Measurements from ENCODE around the gene TMCO4. TPM values are rescaled to one million over a fixed set of nuclear protein-coding genes. Genes with fewer than 3 reads are reported as not detected.

TMCO4 gene
- total and polyA plus RNA-seq, 11 donors = 6.3 to 14.3 (median 7.6) TPM

DNA sequence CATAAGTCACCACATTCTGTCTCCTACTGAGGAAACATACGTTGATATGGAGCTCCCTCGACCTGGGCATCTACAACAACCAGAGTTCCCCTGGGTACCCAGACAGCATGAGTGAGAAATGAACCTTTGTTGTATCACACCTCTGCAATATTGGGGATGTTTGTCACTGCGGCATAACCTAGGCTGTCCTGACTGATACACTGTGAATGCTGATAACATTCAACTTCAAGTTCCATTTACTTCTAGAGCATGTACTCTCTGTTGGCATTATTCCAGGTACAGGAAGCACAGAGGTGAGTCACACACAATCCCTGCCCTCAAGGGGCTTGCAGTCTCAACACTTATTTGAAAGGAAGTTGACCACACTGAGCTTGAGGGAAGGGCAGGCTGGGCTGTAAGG lies 69.5 kb downstream of the TMCO4 start:
- peaks cover 0 to 10% (median 0%) of the 10 kb centered on the region in 12 donors for H3K9me3 ChIP-seq
- no peaks in the 10 kb centered on the region for H3K27me3 ChIP-seq
- intact Hi-C loops (cut with DNase I) = no loop called here
- H3K36me3 ChIP-seq = peaks cover 0 to 38% (median 4%) of the 10 kb centered on the region in 9 donors
- WGBS, 4 donors = 98 to 100% (median 99%) methylated on average over 3 of the region's 3 CpGs
- peaks cover 0 to 8% (median 2%) of the 10 kb centered on the region in 12 donors for H3K4me1 ChIP-seq
- no peak overlapping the region for H3K27ac ChIP-seq
- DNase-seq (no peak), ATAC-seq (no peak)
- H3K4me3 ChIP-seq = no peak overlapping the region
- TF ChIP-seq, protein P1, sequence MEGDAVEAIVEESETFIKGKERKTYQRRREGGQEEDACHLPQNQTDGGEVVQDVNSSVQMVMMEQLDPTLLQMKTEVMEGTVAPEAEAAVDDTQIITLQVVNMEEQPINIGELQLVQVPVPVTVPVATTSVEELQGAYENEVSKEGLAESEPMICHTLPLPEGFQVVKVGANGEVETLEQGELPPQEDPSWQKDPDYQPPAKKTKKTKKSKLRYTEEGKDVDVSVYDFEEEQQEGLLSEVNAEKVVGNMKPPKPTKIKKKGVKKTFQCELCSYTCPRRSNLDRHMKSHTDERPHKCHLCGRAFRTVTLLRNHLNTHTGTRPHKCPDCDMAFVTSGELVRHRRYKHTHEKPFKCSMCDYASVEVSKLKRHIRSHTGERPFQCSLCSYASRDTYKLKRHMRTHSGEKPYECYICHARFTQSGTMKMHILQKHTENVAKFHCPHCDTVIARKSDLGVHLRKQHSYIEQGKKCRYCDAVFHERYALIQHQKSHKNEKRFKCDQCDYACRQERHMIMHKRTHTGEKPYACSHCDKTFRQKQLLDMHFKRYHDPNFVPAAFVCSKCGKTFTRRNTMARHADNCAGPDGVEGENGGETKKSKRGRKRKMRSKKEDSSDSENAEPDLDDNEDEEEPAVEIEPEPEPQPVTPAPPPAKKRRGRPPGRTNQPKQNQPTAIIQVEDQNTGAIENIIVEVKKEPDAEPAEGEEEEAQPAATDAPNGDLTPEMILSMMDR (IDR thresholded peaks at IDR 0.05) = no peak
- TF ChIP-seq POLR2A (IDR thresholded peaks at IDR 0.05) = no peak

DNA sequence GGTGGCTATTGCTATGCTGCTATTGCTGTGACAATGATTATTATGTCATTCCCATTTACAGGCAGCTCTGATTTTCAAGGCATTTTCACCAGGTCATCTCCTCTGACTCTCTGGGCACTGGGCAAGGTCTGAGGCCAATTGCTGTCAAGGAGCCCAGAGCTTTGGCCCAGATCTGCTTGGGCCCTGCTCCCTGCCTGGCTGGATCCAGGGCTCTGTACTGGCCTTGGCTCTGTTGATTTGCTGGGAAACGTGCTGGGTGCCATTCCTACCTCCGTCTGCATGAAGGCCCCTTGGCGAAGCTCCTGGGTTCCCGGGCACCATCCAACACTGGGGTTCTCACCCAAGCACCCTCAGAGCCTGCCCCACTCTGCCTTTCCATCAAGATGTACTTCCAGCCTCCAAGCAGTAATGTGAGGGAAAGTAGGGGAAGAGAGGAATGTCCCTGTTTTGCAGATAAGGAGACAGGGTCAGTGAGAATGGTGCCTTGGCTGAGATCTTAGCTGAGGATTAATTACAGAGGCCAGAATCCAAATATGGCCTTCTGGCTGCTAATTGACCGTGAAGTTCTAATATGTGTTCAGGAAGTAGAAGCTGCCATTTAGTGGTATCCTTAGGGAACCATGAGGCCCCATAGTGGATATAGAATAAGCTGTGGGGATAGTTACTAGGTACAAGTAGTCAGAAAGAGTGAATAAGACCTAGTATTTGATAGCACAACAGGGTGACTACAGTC lies 71.1 kb downstream of the TMCO4 start:
- Histone ChIP-seq H3K36me3 (peaks cover 0 to 27% (median 6%) of the 10 kb centered on the region in 9 donors), H3K27ac (no peak overlapping the region), H3K4me3 (no peak overlapping the region), H3K4me1 (no peaks in the 10 kb centered on the region), H3K9me3 (peaks cover 0 to 10% (median 0%) of the 10 kb centered on the region in 12 donors), H3K27me3 (no peaks in the 10 kb centered on the region)
- intact Hi-C loops (cut with DNase I) = no loop called here
- TF ChIP-seq POLR2A (IDR thresholded peaks at IDR 0.05) = no peak
- TF ChIP-seq, protein P1 (IDR thresholded peaks at IDR 0.05) = no peak
- ATAC-seq (peak; percentile 20 to 71 (median 54)), DNase-seq (no peak)
- 72 to 91% (median 83%) methylated on average over 5 of the region's 5 CpGs for WGBS, 4 donors

DNA sequence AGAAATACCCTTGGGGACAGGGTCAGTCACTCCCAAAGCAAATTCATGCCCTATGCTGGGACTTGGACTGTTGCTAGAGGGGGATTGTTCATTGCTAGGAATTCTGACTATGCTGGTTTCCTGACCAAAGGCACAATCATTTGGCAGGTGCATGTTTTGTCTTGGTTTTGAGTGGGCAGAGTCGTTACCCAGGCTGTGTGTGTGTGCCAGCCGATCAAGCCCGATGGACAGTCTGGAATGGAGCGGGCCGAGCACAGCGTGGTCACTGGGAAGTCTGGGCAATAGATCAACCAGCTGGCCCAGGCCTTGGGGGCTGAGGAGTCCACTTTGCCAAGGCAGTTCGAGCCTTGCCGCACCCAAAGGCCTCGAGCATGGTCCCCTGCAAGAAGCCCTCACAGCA lies 74.1 kb downstream of the TMCO4 start:
- peaks cover 0 to 24% (median 6%) of the 10 kb centered on the region in 9 donors for H3K36me3 ChIP-seq
- TF ChIP-seq, protein P1 (IDR thresholded peaks at IDR 0.05) = no peak
- no peak for TF ChIP-seq POLR2A (IDR thresholded peaks at IDR 0.05)

DNA sequence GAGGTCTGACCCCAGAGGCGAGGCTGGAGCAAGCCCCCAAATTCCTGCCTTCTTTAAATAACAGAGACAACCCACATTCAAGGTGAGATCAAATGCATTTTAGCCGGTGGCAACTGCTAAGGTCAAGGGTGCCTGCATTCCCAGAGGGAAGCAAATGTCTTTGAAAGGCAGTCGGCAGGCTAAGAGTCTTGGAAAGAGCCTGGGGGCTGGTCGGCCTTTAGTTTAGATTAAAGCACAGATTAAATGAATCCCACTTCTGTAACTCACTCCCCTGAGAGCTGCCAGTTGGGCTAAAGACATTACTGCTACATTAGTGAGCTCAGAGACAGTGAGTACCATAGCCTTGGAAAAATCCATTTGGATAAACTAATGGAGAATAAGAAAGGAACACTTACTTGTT lies 75.8 kb downstream of the TMCO4 start:
- no peak for DNase-seq
- peaks cover 0 to 21% (median 6%) of the 10 kb centered on the region in 9 donors for H3K36me3 ChIP-seq
- H3K27me3 ChIP-seq = no peaks in the 10 kb centered on the region
- no peak overlapping the region for H3K4me3 ChIP-seq
- WGBS, 4 donors = 61 to 72% (median 66%) methylated on average over 4 of the region's 4 CpGs
- ATAC-seq = no peak
- TF ChIP-seq POLR2A (IDR thresholded peaks at IDR 0.05) = no peak
- TF ChIP-seq, protein P1 (IDR thresholded peaks at IDR 0.05) = no peak
- H3K27ac ChIP-seq = no peak overlapping the region
- no peaks in the 10 kb centered on the region for H3K4me1 ChIP-seq
- H3K9me3 ChIP-seq = no peaks in the 10 kb centered on the region
- intact Hi-C loops (cut with DNase I) = no loop called here

More for the DNA sequence above, 74.1 kb downstream of the TMCO4 start:
- Histone ChIP-seq H3K4me1 (no peaks in the 10 kb centered on the region), H3K4me3 (no peak overlapping the region), H3K27me3 (no peaks in the 10 kb centered on the region), H3K27ac (no peak overlapping the region), H3K9me3 (peaks cover 0 to 8% (median 0%) of the 10 kb centered on the region in 12 donors)
- intact Hi-C loops (cut with DNase I) = no loop called here
- no peak for DNase-seq
- ATAC-seq = no peak
- WGBS, 4 donors = 86 to 98% (median 95%) methylated on average over 3 to 9 of the region's 9 CpGs
